Left colon (tissue), 2 donors: ENCODE results near the gene LOXHD1. TPM values are rescaled to one million over a fixed set of nuclear protein-coding genes. Genes with fewer than 3 reads are reported as not detected.

ENCODE experiments used
- ATAC-seq: fragments of 200-7000 bp; cut with Tn5 transposase; one replicate; pipeline ENCODE4 v1.9.1; 2020; ENCODE audit warnings: mild to moderate bottlenecking, moderate library complexity
- DNase-seq, 2 donors: peaks; one replicate each; pipeline ENCODE4 v3.0.0-alpha.2; 2020
- intact Hi-C, 2 donors: fragments of 100-400 bp; cut with DNase I in 1 of 2; cut with micrococcal nuclease in 1 of 2; formaldehyde crosslinking; loops; one replicate each; pipeline versions ENCODE4 v1.11.2 to v1.14.0; 2022; cut with DNase I, micrococcal nuclease
- total RNA-seq, 2 donors: library from RNA; stranded (reverse); fragmentation: NEBNext Ultra II Directional; extraction: Animal tissue kit (Norgen Biotek cat#: 25700); gene quantifications; one replicate each; pipeline ENCODE4 v1.2.1, GENCODE V29; 2021
- donor health status: DM: no; HTN: no; CAD: no.
- donor health status: DM: yes; HTN: yes; CAD: no.

LOXHD1 gene
- total RNA-seq, 2 donors from 2014 or later: 0.15 TPM; not detected in 1

DNA sequence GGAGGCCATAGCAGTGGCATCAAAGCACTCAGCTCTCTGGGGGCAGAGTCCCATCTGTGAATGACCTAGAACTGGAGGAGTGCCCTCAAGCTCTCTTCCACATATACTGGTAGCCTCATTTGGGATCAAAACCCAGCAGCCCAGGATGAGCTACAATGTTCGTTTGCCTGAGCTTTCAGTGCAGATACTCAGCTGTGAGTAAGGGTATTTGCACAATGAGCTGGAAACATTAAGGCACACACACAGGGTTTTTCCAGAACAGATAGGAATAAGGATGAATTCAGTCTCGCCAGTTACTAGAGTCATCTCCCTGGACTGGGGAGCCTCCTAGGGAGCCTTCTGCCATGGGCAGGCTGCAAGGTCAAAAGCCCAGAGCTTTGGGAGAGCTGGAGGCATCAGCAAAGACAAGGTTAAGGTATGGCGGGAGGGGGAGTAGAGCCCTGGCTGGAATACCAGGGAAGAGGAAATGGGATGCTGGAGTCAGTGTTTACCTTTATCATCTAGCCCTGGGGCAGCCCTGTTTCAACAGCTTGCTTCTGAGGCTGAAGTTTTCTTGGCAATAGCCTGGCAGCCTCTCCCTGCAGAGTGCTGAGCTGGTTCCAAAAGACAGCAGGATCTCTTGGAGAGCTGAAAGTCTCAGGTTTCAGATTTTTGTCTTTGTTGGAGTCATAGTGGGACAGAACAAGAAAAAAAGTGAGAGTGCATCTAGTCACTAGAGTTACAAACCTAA lies 187.7 kb downstream of the LOXHD1 start:
- no peak for DNase-seq
- intact Hi-C loops: no loop called here
- ATAC-seq: no peak

- no peak for ATAC-seq
- intact Hi-C loops: no loop called here
- no peak for DNase-seq
These were observed 188.4 kb downstream of the LOXHD1 start for GRCh38 chr18:46468426-46469180.

DNA sequence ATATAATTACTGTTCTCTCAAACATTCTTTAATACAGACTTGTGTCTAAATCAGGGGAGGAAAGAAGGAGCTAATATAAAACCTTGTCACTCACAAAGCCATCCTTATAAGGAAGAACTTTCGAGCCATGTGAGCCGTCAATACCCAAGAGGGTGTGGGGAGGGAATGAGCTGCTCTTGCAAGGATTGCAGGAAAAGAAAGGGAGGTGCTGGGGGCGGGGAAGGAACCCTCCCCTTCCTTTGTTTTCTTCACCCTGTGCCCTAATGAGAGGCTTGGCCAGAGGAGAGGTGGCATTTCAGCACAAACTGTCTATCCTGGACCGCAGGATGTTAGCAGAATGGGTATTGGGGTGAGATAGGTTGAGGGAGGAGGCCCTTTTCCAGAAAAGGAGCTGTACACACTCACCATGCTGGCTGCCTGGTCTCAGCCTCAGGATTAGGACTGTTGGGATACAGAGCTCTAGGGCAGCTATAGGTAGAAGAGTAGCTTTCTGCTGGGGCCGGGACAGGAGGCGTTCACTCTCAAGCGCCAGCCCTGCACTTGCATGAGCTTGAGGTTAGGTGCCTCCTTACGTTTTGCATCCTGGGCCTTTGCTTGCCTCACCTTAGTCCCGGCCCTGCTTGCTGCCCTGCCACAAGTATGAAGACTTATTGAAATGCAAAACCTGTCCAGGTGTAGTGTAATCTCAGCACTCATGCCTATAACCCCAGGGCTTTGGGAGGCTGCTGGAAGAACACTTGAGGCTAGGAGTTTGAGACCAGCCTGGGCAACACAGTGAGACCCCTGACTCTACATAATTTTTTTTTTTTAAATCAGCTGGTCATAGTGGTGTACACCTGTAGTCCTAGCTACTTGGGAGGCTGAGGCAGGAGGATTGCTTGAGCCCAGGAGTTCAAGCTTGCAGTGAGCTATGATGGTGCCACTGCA lies 190.5 kb downstream of the LOXHD1 start:
- no peak for ATAC-seq

DNA sequence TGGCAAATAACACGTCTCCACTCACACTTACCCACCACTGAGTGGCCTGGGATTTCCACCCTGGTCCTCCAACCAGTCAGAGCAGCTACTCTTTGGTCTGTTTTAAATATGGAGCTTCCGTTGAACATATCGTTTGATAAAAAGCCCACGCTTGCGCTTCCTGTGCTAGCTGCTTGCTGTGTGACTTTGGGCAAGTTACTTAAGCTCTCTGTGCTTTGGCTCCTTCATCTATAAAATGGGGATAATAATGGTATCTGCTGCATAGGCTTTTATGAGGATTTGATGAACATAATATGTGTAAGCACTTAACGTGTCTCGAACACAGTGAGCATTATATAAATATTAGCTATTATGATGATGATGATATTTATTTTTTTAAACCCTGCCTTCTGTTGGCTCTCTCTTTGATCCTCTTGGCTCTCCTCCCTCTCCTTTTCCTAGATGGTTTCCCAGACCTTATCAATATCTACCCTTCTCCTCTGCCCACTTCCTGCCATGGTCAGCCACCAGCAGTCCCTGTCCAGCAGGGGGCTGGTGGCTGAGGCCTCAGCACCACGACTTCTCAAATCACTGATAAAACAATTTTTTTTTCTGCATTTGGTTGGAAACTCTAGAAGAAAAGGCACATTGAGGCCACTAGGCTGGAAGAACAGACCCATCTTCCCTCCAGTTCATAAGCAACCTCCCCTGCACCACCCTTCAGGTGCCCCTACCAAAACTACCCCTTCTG lies 191.9 kb downstream of the LOXHD1 start:
- ATAC-seq (no peak), DNase-seq (no peak)
- intact Hi-C loops: no loop called here

More for the DNA sequence above, 190.5 kb downstream of the LOXHD1 start:
- DNase-seq: no peak
- intact Hi-C loops: no loop called here

DNA sequence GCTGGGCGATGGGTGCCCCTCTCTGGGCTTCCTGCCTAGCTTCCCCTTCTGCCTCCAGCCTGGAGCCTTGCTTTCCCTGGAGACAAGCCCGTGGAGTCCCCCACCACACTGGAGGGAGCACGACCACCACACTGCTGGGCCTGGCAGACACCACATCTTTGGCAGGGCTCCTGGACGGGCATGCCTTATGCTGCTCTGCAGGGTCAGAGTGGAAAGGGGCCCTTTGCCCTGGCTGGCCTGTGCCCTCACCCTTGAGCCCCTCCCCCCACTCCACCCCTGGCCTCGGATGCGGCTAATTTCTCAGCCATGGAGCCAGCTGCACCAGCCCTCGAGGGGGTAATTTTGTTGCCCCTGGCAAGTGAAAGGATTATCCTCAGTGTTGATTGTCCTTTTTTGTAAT lies 194.5 kb downstream of the LOXHD1 start:
- intact Hi-C loops: no loop called here
- ATAC-seq (no peak), DNase-seq (no peak)

DNA sequence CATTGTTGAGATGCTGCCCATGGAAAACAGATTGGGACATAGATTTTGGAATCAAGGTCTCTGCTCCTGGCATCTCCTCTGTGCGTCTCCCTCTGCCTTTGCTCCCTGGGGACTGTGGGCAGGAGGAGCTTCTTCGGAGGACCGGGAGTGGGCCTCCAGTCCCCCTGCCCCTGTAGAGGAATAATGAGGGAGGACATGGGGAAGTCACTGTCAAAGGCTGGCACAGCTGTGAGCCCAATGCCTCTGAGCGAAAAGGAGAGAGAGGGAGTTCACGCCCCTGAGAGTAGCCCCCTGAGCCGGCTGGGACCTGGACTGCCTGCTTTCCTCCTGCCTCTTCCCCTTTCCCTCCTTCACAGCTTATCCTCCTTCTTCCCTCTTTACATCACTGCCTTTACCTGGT lies 195.0 kb downstream of the LOXHD1 start:
- intact Hi-C loops: no loop called here
- ATAC-seq: no peak

DNA sequence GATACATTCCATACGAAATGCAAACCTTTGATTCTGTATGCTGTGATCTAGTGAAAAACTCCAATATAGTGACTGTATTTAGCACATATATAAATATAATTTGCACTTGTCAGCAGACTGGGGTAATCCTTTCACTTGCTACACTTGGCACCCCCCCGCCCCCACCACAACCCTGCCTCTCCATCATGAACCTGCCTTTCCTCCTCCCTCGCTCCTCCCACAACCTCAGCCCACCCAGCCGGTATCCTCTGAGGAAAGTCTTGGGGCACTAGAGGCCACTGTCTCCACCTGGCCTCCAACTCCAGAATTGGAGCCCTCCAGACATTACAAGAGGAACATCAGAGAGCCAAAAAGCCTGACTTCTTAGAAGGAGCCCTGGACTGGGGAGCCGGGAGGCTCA lies 196.3 kb downstream of the LOXHD1 start:
- intact Hi-C loops: no loop called here
- ATAC-seq: no peak
- DNase-seq: no peak

More for the DNA sequence above, 195.0 kb downstream of the LOXHD1 start:
- DNase-seq: no peak

DNA sequence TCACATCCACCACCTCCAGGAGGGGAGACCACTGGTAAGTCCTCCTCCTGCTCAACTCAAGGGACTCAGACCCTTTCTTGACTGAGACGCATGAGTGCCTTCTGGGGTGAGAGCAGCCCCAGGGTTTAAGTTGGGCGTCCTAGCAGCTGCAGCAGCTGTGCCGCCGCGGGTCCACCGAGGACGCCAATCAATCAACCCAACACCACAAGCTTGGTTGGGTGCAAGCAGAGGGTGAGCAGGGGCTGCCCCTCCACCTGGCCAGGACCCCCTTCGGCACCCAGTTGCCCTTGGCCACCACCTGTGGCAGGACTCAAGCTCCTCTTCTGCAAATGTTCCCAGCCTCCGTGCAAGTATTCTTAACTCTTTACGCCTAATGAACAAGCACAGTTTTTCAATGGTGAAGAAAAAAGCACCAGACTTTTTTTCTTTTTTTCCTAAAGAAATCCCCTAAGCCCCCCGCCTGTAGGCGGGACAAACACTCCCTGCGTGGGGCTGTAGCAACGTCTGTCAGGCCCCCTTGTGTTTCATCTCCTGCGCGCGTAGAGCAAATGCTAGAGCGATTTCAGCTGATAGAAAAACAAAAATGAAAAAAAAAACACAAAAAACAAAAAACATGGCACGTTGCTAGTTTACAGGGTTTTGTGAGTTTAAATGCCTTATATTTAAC lies 197.1 kb downstream of the LOXHD1 start:
- no peak for DNase-seq
- intact Hi-C loops: no loop called here

GRCh38 chr18:46458472-46458871 lies 198.5 kb downstream of the LOXHD1 start:
- intact Hi-C loops: no loop called here
- no peak for DNase-seq
- no peak for ATAC-seq

More for the DNA sequence above, 197.1 kb downstream of the LOXHD1 start:
- ATAC-seq: no peak

DNA sequence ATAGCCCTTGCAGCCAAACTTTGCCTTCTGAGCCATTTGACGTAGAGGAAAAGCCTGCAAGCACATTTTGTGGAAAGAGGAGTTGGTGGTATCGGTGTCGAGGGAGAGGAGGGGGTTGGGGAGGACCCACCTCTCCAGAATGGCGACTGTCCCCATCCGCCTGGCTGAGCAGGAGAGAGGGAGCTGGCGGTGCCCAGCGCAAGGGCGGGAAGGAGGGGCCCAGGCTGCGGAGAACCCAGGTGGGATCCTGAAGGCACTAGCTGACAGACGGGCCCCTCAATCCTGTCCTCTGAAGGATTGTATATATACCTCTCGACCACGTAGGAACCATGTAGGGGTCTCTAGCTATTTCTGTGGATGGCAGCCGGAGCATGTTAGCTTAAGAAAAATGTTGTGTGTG lies 200.3 kb downstream of the LOXHD1 start:
- intact Hi-C loops: no loop called here
- DNase-seq (no peak), ATAC-seq (no peak)

DNA sequence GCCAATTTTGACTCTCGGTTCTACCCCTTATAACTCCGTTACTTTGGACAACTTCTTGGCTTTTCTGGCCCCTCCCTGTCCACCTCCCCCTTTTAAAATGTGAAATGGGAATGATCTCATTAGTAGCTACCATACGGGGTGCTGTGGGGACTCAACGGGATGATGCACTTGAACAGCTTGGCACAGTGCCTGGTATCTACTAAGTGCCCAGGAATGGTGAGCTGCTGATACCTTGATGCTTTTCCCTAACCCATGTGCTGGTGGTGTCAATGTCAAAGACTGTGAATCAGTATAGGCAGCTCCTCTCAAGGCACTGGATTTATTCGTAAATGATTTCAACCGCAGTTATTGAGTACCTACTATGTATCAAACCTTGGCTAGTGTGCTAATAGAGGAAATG lies 204.2 kb downstream of the LOXHD1 start:
- DNase-seq: no peak
- intact Hi-C loops: no loop called here
- ATAC-seq: no peak

- DNase-seq: no peak
- ATAC-seq: no peak
- intact Hi-C loops: no loop called here
These were observed 207.5 kb downstream of the LOXHD1 start for GRCh38 chr18:46449499-46449898.

- no peak for ATAC-seq
- DNase-seq: no peak
- intact Hi-C loops: no loop called here
These were observed 208.0 kb downstream of the LOXHD1 start for GRCh38 chr18:46449033-46449432.

DNA sequence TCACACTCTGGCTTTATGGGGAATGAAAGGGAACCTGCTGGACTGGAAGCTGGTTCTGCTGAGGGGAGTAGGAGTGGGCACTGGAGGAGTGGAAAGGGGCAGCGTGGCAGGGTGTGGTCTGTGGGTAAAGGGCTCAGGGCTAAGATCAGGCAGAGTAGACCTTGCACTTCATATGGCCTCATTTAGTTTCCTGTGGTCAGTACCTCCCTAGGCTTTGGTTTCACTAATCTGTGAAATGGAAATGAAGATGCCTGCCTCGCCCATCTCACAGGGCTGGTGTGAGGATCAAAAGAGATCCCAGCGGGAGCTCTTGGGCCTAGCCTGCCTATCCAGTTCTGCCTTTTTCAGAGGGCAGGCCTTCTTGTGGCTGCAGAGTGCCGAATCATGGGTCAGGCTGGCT lies 208.7 kb downstream of the LOXHD1 start:
- intact Hi-C loops: no loop called here
- no peak for DNase-seq

GRCh38 chr18:46447792-46448191 lies 209.2 kb downstream of the LOXHD1 start:
- intact Hi-C loops: no loop called here
- no peak for DNase-seq
- no peak for ATAC-seq

More for the DNA sequence above, 208.7 kb downstream of the LOXHD1 start:
- no peak for ATAC-seq

- DNase-seq: no peak
- intact Hi-C loops: no loop called here
- no peak for ATAC-seq
These were observed 209.7 kb downstream of the LOXHD1 start for GRCh38 chr18:46447323-46447722.

- intact Hi-C loops: no loop called here
- ATAC-seq: no peak
- no peak for DNase-seq
These were observed 211.3 kb downstream of the LOXHD1 start for GRCh38 chr18:46445522-46446313.
